Pancreas (tissue), 10 donors: ENCODE results near the gene UBE3D. TPM values are rescaled to one million over a fixed set of nuclear protein-coding genes. Genes with fewer than 3 reads are reported as not detected.

Source experiments
- ATAC-seq, 4 donors: fragments of 200-7000 bp; cut with Tn5 transposase; one replicate each; pipeline versions ENCODE4 v1.8.0 to v1.9.1; 2020; ENCODE audit warnings: mild to moderate bottlenecking in 4 of 4, moderate library complexity in 4 of 4
- DNase-seq, 6 donors: peaks; one replicate each; pipeline ENCODE4 v3.0.0-alpha.2; 2020
- FAIRE-seq: peaks from 2 replicates; lab custom pipeline; 2012; peaks lifted over from hg19 to GRCh38; lab: Jason Lieb, UNC
- H3K27ac ChIP-seq, 4 donors: fragments of 200-600 bp; sonication (generic); 1 replicate in 3 of 4; 2 replicates in 1 of 4; pipeline versions ENCODE4 v1.5.0 to v1.8.0; 2020
- H3K27me3 ChIP-seq, 4 donors: fragments of 200-600 bp; one replicate each; pipeline ENCODE4 v1.8.0; 2021
- H3K36me3 ChIP-seq, 3 donors: fragments of 200-600 bp; sonication (generic) in 1 of 3; one replicate each; pipeline versions ENCODE4 v1.5.0 to v1.8.0; 2020 to 2021
- H3K4me1 ChIP-seq, 3 donors: fragments of 200-600 bp; one replicate each; pipeline ENCODE4 v1.8.0; 2021
- H3K4me3 ChIP-seq, 4 donors: fragments of 200-600 bp; sonication (generic) in 2 of 4; one replicate each; pipeline versions ENCODE4 v1.5.0 to v1.8.0; 2020 to 2021
- H3K9me3 ChIP-seq, 4 donors: fragments of 200-600 bp; one replicate each; pipeline ENCODE4 v1.8.0; 2021
- WGBS, 2 donors: extraction: QIAGEN DNeasy Blood & Tissue Kit; methylation state at CpG; one replicate each; pipeline ENCODE4 v1.1.7; 2013; 5-methylcytosine and 5-hydroxymethylcytosine counted together
- intact Hi-C, 3 donors: fragments of 100-400 bp; cut with DNase I; formaldehyde crosslinking; loops; one replicate each; pipeline versions ENCODE4 v1.11.1 to v1.14.2; 2022
- polyA plus RNA-seq, 2 donors: library from polyadenylated mRNA; stranded (reverse); fragments of 200-250 nt; gene quantifications; one replicate each; pipeline ENCODE4 v1.2.3, GENCODE V29; 2013
- total RNA-seq, 6 donors: library from RNA; stranded (reverse); fragmentation: NEBNext Ultra II Directional in 4 of 6; extraction: Animal tissue kit (Norgen Biotek cat#: 25700) in 4 of 6; gene quantifications; one replicate each; pipeline versions ENCODE4 v1.2.1 to v1.2.4, GENCODE V29; 2021 to 2023
- TF ChIP-seq, protein P1 (sequence below), 4 donors: fragments of 200-600 bp; sonication (generic) in 3 of 4; IDR thresholded peaks; one replicate each; pipeline versions ENCODE4 v1.5.0 to v1.8.0; 2021; ENCODE audit warnings: antibody characterized with exemption in 4 of 4
- donor health status: healthy with polysubstance abuse.
- donor health status: DM: no; HTN: no; CAD: no; lungs with moderate emphysema.
- donor health status: DM: no; HTN: no; CAD: no.
- donor health status: control.
- donor health status: control.
- donor health status: Bipolar disorder and iron deficiency.
- donor health status: DM: yes; HTN: yes; CAD: no.
- donor health status: DM: no; HTN: no; CAD: no.
- donor health status: DM: no; HTN: no; CAD: no.
- donor health status: DM: yes; HTN: yes; CAD: no.

Gene UBE3D
- total and polyA plus RNA-seq, 8 donors: 3.2 to 6.9 (median 4.1) TPM

DNA sequence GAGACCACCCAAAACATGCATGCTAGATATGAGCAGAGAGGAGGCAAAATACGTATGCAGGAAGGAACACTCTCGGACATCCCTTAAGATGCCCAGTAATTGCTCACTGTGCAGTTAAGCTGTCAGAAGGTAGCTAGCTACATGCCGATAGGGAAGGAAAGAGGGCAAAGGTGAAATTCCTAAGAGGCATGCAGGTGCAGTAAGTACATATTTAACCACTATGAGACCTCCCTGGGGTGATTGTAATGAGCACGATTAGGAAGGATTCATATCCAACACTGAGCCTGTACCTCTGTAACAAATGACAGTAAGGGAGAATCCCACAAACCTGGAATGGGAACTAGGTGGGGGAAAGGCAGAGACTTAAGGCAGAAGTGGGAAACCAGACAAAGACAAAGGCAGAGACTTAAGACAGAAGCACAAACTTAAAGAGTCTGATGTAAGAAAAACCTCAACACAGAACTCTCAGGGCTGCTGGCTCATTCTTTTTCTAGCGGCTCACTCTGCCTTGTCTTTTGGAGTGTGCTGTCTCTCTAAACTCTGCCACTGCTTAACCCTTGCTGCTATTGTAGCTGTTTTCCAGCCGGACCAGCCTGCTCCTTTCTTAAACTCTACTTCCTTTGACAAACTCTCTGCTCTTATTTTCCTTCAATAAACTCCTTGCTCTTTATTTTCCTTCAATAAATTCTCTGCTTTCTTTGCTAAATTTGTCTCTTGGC, 148.1 kb downstream of the UBE3D start:
- intact Hi-C loops: no loop called here
- FAIRE-seq (no peak), ATAC-seq (no peak), DNase-seq (no peak)
- Histone ChIP-seq H3K27ac (no peak overlapping the region), H3K9me3 (no peaks in the 10 kb centered on the region), H3K4me1 (no peaks in the 10 kb centered on the region), H3K36me3 (no peaks in the 10 kb centered on the region), H3K27me3 (no peaks in the 10 kb centered on the region), H3K4me3 (no peak overlapping the region)
- TF ChIP-seq, protein P1, sequence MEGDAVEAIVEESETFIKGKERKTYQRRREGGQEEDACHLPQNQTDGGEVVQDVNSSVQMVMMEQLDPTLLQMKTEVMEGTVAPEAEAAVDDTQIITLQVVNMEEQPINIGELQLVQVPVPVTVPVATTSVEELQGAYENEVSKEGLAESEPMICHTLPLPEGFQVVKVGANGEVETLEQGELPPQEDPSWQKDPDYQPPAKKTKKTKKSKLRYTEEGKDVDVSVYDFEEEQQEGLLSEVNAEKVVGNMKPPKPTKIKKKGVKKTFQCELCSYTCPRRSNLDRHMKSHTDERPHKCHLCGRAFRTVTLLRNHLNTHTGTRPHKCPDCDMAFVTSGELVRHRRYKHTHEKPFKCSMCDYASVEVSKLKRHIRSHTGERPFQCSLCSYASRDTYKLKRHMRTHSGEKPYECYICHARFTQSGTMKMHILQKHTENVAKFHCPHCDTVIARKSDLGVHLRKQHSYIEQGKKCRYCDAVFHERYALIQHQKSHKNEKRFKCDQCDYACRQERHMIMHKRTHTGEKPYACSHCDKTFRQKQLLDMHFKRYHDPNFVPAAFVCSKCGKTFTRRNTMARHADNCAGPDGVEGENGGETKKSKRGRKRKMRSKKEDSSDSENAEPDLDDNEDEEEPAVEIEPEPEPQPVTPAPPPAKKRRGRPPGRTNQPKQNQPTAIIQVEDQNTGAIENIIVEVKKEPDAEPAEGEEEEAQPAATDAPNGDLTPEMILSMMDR (IDR thresholded peaks at IDR 0.05): no peak
- WGBS, 2 donors: 57% methylated on average over 6 of the region's 6 CpGs

DNA sequence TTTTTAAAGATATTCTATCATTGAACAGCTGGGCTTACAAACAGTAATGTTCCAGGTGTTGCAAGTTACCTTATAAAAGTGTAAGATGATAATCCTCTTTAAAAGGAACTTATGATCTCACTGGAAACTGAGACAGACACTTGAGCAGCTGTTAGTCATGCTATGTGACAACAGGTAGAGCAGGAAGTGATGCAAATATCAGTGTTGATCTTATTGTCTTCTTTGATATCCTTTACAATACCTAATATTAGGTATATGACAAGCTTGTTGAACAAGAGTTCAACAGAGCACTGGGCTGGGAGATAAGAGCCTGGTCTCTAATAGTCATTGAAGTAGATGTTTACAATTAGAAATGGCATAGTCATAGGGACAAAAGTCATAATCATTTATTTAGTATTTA, 150.0 kb downstream of the UBE3D start:
- FAIRE-seq (no peak), ATAC-seq (no peak), DNase-seq (no peak)
- Histone ChIP-seq H3K36me3 (no peaks in the 10 kb centered on the region), H3K4me3 (no peak overlapping the region), H3K9me3 (no peaks in the 10 kb centered on the region), H3K27ac (no peak overlapping the region), H3K4me1 (no peaks in the 10 kb centered on the region), H3K27me3 (no peaks in the 10 kb centered on the region)
- TF ChIP-seq, protein P1 (IDR thresholded peaks at IDR 0.05): no peak
- intact Hi-C loops: no loop called here

DNA sequence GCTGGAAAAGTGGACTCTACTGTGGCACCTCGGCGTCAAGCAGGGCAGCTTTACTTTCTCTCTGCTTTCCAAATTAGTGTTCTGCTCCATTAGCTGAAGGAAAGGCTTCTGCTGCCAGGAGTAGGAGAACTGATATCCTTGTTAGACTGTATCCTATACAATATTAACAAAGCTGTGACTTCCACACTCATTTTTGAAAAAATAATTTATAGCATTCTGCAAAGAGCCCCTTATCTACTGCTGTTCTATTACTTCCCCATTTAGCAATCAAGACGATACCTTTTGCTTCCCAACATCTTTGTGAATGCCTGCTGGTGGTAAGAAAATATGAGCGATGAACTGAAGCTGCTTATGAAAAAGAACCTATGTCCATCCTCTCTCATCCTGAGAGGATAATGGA, 151.1 kb downstream of the UBE3D start:
- no peaks in the 10 kb centered on the region for H3K9me3 ChIP-seq
- intact Hi-C loops: no loop called here
- 95% methylated on average over 4 of the region's 4 CpGs for WGBS, 2 donors
- H3K27me3 ChIP-seq: no peaks in the 10 kb centered on the region
- DNase-seq (no peak), FAIRE-seq (no peak), ATAC-seq (no peak)
- no peaks in the 10 kb centered on the region for H3K36me3 ChIP-seq
- TF ChIP-seq, protein P1 (IDR thresholded peaks at IDR 0.05): no peak
- no peaks in the 10 kb centered on the region for H3K4me1 ChIP-seq
- no peak overlapping the region for H3K4me3 ChIP-seq
- no peak overlapping the region for H3K27ac ChIP-seq

DNA sequence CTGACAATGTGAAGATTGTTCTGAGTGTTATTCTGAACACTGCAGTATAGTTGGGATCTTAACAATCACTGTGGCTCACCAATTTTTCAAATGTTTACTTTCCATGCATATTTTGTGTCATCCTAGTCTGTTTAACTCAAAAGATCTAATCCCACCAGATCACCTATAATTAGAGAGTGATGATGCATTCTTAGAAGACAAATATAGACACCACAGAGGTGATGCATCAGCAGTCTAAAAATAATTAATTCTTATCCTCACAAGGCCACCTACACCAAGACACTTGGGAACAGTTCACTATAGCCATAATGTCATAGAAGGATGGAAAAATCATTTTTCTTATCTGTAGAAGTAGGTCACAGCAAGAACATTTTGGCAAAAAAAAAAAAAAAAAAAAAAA, 154.8 kb downstream of the UBE3D start:
- no peaks in the 10 kb centered on the region for H3K9me3 ChIP-seq
- H3K27me3 ChIP-seq: no peaks in the 10 kb centered on the region
- no peak for DNase-seq
- no peak overlapping the region for H3K27ac ChIP-seq
- no peak overlapping the region for H3K4me3 ChIP-seq
- ATAC-seq: no peak
- intact Hi-C loops: no loop called here
- FAIRE-seq: no peak
- no peaks in the 10 kb centered on the region for H3K36me3 ChIP-seq
- no peaks in the 10 kb centered on the region for H3K4me1 ChIP-seq
- TF ChIP-seq, protein P1 (IDR thresholded peaks at IDR 0.05): no peak

DNA sequence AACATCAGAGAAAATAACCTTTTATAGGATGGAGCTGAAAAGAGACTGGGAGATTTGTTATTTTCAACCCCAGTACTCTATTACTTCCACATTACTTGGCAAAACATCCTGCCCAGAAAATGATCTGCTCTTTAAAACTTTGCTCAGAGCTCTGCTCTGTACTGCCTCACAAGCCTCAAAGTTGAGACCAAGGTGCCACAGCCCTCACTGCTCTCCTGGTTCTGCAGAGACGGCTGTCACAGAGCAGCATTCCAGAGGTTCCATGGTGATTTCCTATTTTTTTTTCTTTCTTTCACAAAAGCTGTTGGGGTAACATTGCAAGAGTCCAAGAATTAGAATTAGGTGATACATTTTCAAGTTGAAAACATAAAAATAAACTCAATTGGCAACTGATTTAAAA, 155.2 kb downstream of the UBE3D start:
- ATAC-seq (no peak), FAIRE-seq (no peak), DNase-seq (no peak)
- Histone ChIP-seq H3K9me3 (no peaks in the 10 kb centered on the region), H3K4me3 (no peak overlapping the region), H3K27me3 (no peaks in the 10 kb centered on the region), H3K4me1 (no peaks in the 10 kb centered on the region), H3K36me3 (no peaks in the 10 kb centered on the region), H3K27ac (no peak overlapping the region)
- TF ChIP-seq, protein P1 (IDR thresholded peaks at IDR 0.05): no peak
- 31 to 68% methylated on average over 1 of the region's 1 CpG for WGBS, 2 donors
- intact Hi-C loops: no loop called here
